ENCODE measurements around the gene SEMA5B. TPM values are rescaled to one million over a fixed set of nuclear protein-coding genes. Genes with fewer than 3 reads are reported as not detected.

The SEMA5B gene
- total and polyA plus RNA-seq, 9 of the 15 experiments (the other 6 are each of a cell fraction or from before 2014, with no cell fraction given), result not detected

DNA sequence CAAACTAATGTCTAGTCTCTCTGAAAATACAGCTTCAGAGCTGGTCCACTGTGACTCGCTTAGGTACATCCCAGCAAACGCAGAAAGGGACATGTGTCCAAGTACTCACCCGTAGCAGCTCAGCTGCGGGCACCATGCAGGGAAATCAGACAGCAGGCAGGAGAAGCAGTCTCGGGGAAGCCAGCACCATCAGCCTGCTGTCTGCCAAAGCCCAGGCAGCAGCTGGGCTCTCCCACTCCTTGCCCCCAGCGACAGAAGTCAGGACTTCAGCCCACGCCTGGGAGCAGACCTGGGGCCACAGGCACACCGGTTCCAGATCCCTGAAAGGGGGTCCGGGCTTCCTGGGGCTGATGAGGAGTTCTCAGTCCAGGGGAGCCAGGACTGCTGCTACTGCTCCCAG lies 34.9 kb downstream of the SEMA5B start:
- in situ Hi-C loops (cut with MboI), result no loop called here
- 0% methylated on average over 3 of the region's 9 CpGs for WGBS (ENCODE audit: insufficient coverage, low coverage, missing lambda C conversion rate)
- H3K9me1 ChIP-seq (ENCODE audit: control insufficient read depth, insufficient read depth, low read length), result no peaks in the 10 kb centered on the region
- H3K4me2 ChIP-seq (ENCODE audit: insufficient read depth, low read length), result no peak overlapping the region
- CTCF ChIA-PET (ENCODE audit: low intra/inter-chr PET ratio), result no interaction called here
- no TSS peak for BruUV-seq (replicated peaks)
- no peak for ATAC-seq
- no peak for DNase-seq (ENCODE audit: extremely low read depth in 1 of 4, low spot score in 3 of 4)
- FAIRE-seq, result no peak
- H4K20me1 ChIP-seq (replicated peaks; ENCODE audit: control insufficient read depth, insufficient read depth, low read length), result peaks cover 8% of the 10 kb centered on the region; the same call in 1 of the 2 replicates
- H3K79me2 ChIP-seq (ENCODE audit: control insufficient read depth, insufficient read depth, low read length), result no peaks in the 10 kb centered on the region
- intact Hi-C loops (cut with micrococcal nuclease), result no loop called here
- H2AFZ ChIP-seq (ENCODE audit: low read depth, low read length), result no peak overlapping the region
- peaks cover 10 to 71% of the 10 kb centered on the region in 2 experiments; a peak in 4 of 5 replicates for H3K27me3 ChIP-seq (ENCODE audit: control insufficient read depth in 2 of 2, insufficient read depth in 2 of 2, low read length in 2 of 2)
- POLR2A ChIA-PET, result interaction anchor here (1.1 to 1.6 kb wide), 2 partner anchors 9 to 13 kb away, joined by 3 to 4 read pairs; no protein-coding TSS in a partner anchor
- H3K36me3 ChIP-seq (ENCODE audit: control insufficient read depth, insufficient read depth, low read length), result no peaks in the 10 kb centered on the region
- no peak overlapping the region for H3K9ac ChIP-seq (ENCODE audit: insufficient read depth in 1 of 2, low read depth in 2 of 2, low read length in 2 of 2)
- no peak overlapping the region for H3K27ac ChIP-seq (ENCODE audit: extremely low read depth, low read depth, low read length)
- H3K4me1 ChIP-seq (replicated peaks in 1 of 2; ENCODE audit: control insufficient read depth in 2 of 2, insufficient read depth in 2 of 2, low read length in 2 of 2), result no peaks in the 10 kb centered on the region; a peak in 1 of 5 replicates
- no peaks in the 10 kb centered on the region for H3K9me3 ChIP-seq (replicated peaks; ENCODE audit: control insufficient read depth, insufficient read depth, low read depth, low read length)
- no peak overlapping the region for H3K4me3 ChIP-seq
- TF ChIP-seq, protein P1, sequence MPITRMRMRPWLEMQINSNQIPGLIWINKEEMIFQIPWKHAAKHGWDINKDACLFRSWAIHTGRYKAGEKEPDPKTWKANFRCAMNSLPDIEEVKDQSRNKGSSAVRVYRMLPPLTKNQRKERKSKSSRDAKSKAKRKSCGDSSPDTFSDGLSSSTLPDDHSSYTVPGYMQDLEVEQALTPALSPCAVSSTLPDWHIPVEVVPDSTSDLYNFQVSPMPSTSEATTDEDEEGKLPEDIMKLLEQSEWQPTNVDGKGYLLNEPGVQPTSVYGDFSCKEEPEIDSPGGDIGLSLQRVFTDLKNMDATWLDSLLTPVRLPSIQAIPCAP (CRISPR knock-in tag; IDR thresholded peaks at IDR 0.05; ENCODE audit: borderline replicate concordance), result no peak
- TF ChIP-seq, protein P2, sequence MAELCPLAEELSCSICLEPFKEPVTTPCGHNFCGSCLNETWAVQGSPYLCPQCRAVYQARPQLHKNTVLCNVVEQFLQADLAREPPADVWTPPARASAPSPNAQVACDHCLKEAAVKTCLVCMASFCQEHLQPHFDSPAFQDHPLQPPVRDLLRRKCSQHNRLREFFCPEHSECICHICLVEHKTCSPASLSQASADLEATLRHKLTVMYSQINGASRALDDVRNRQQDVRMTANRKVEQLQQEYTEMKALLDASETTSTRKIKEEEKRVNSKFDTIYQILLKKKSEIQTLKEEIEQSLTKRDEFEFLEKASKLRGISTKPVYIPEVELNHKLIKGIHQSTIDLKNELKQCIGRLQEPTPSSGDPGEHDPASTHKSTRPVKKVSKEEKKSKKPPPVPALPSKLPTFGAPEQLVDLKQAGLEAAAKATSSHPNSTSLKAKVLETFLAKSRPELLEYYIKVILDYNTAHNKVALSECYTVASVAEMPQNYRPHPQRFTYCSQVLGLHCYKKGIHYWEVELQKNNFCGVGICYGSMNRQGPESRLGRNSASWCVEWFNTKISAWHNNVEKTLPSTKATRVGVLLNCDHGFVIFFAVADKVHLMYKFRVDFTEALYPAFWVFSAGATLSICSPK (IDR thresholded peaks at IDR 0.05; ENCODE audit: borderline replicate concordance), result no peak
- TF ChIP-seq EP400 (IDR thresholded peaks at IDR 0.05) (no peak), ETV1 (tag; conservative IDR thresholded peaks at IDR 0.05; ENCODE audit: low read depth) (no peak), CC2D1A (IDR thresholded peaks at IDR 0.05) (no peak), TBL1XR1 (IDR thresholded peaks at IDR 0.05; ENCODE audit: low read length in 2 of 2) (no peak), PHB (CRISPR knock-in tag; IDR thresholded peaks at IDR 0.05) (no peak), NFE2L1 (tag; IDR thresholded peaks at IDR 0.05; ENCODE audit: borderline replicate concordance, low read depth) (no peak), KAT8 (IDR thresholded peaks at IDR 0.05; ENCODE audit: low read depth) (no peak), ETV6 (IDR thresholded peaks at IDR 0.05; ENCODE audit: borderline replicate concordance in 1 of 2, low read depth in 2 of 2, low read length in 1 of 2) (no peak), ETV6 (CRISPR knock-in tag; IDR thresholded peaks at IDR 0.05; ENCODE audit: borderline replicate concordance) (no peak)
- TF ChIP-seq, protein P3, sequence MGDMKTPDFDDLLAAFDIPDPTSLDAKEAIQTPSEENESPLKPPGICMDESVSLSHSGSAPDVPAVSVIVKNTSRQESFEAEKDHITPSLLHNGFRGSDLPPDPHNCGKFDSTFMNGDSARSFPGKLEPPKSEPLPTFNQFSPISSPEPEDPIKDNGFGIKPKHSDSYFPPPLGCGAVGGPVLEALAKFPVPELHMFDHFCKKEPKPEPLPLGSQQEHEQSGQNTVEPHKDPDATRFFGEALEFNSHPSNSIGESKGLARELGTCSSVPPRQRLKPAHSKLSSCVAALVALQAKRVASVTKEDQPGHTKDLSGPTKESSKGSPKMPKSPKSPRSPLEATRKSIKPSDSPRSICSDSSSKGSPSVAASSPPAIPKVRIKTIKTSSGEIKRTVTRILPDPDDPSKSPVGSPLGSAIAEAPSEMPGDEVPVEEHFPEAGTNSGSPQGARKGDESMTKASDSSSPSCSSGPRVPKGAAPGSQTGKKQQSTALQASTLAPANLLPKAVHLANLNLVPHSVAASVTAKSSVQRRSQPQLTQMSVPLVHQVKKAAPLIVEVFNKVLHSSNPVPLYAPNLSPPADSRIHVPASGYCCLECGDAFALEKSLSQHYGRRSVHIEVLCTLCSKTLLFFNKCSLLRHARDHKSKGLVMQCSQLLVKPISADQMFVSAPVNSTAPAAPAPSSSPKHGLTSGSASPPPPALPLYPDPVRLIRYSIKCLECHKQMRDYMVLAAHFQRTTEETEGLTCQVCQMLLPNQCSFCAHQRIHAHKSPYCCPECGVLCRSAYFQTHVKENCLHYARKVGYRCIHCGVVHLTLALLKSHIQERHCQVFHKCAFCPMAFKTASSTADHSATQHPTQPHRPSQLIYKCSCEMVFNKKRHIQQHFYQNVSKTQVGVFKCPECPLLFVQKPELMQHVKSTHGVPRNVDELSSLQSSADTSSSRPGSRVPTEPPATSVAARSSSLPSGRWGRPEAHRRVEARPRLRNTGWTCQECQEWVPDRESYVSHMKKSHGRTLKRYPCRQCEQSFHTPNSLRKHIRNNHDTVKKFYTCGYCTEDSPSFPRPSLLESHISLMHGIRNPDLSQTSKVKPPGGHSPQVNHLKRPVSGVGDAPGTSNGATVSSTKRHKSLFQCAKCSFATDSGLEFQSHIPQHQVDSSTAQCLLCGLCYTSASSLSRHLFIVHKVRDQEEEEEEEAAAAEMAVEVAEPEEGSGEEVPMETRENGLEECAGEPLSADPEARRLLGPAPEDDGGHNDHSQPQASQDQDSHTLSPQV (IDR thresholded peaks at IDR 0.05), result no peak

All from K562 (cell line).